Heart right ventricle (tissue), 16 donors: ENCODE data around the gene PTPRE. TPM values are rescaled to one million over a fixed set of nuclear protein-coding genes. Genes with fewer than 3 reads are reported as not detected.

Experiments used
- ATAC-seq, 8 donors: fragments of 200-7000 bp; cut with Tn5 transposase; one replicate each; pipeline ENCODE4 v1.9.1; 2020; ENCODE audit warnings: mild to moderate bottlenecking in 8 of 8, moderate library complexity in 8 of 8, moderate number of reproducible peaks in 1 of 8
- DNase-seq, 2 donors: peaks; one replicate each; pipeline ENCODE4 v3.0.0-alpha.2; 2020
- H3K27ac ChIP-seq, 10 donors: fragments of 200-600 bp; sonication (generic) in 2 of 10; one replicate each; pipeline versions ENCODE4 v1.5.0 to v1.8.0; 2020 to 2022; ENCODE audit warnings: mild to moderate bottlenecking in 3 of 10
- H3K27me3 ChIP-seq, 7 donors: fragments of 200-600 bp; one replicate each; pipeline ENCODE4 v1.8.0; 2021 to 2022; ENCODE audit warnings: mild to moderate bottlenecking in 2 of 7
- H3K36me3 ChIP-seq, 9 donors: fragments of 200-600 bp; sonication (generic) in 1 of 9; one replicate each; pipeline versions ENCODE4 v1.5.0 to v1.8.0; 2020 to 2022; ENCODE audit warnings: mild to moderate bottlenecking in 2 of 9
- H3K4me1 ChIP-seq, 9 donors: fragments of 200-600 bp; sonication (generic) in 1 of 9; one replicate each; pipeline versions ENCODE4 v1.5.0 to v1.8.0; 2020 to 2022; ENCODE audit warnings: mild to moderate bottlenecking in 4 of 9
- H3K4me3 ChIP-seq, 10 donors: fragments of 200-600 bp; sonication (generic) in 2 of 10; one replicate each; pipeline versions ENCODE4 v1.5.0 to v1.8.0; 2020 to 2022; ENCODE audit warnings: mild to moderate bottlenecking in 7 of 10, moderate library complexity in 2 of 10
- H3K9me3 ChIP-seq, 11 donors: fragments of 200-600 bp in 10 of 11; sonication (generic) in 2 of 11; one replicate each; pipeline versions ENCODE4 v1.5.0 to v1.8.0; 2013 to 2022; ENCODE audit warnings: mild to moderate bottlenecking in 2 of 11, control low read depth in 1 of 11, moderate library complexity in 1 of 11
- WGBS, 2 donors: extraction: QIAGEN DNeasy Blood & Tissue Kit; methylation state at CpG; one replicate each; pipeline ENCODE4 v1.1.7; 2013; ENCODE audit warnings: inconsistent platforms in 1 of 2; 5-methylcytosine and 5-hydroxymethylcytosine counted together
- intact Hi-C, 10 donors: fragments of 100-400 bp; cut with DNase I; formaldehyde crosslinking; loops; one replicate each; pipeline versions ENCODE4 v1.11.1 to v1.14.2; 2022
- polyA plus RNA-seq, 2 donors: library from polyadenylated mRNA; stranded (reverse); fragments of 200-250 nt; gene quantifications; one replicate each; pipeline ENCODE4 v1.2.3, GENCODE V29; 2013
- total RNA-seq, 10 donors: library from RNA; stranded (reverse); fragmentation: NEBNext Ultra II Directional in 3 of 10; extraction: Animal tissue kit (Norgen Biotek cat#: 25700) in 3 of 10; gene quantifications; one replicate each; pipeline versions ENCODE4 v1.2.1 to v1.2.4, GENCODE V29; 2021 to 2023
- TF ChIP-seq, protein P1 (sequence below), 9 donors: fragments of 200-600 bp; sonication (generic) in 2 of 9; IDR thresholded peaks; one replicate each; pipeline versions ENCODE4 v1.5.0 to v1.8.0; 2021 to 2022; ENCODE audit warnings: antibody characterized with exemption in 9 of 9, mild to moderate bottlenecking in 5 of 9, moderate library complexity in 1 of 9
- donor health status: Arrhythmogenic right ventricular cardiomyopathy.
- donor health status: ischemic (EF 13 %, LVEDD 7.1; RV severe dilation, severe dysfunction).
- donor health status: healthy with polysubstance abuse.
- donor health status: DM: no; HTN: yes; CAD: no.
- donor health status: DM: no; HTN: no; CAD: no.
- donor health status: ischemic (EF 25% LVEDD 6.9; RV normal size, moderate dysfunction).
- donor health status: ischemic (EF 25% LVEDD 5.7; RV mildly dilated, moderate dysfunction).
- donor health status: healthy.
- donor health status: DM: yes; HTN: yes; CAD: no.
- donor health status: Ischemic cardiomyopathy.
- donor health status: ischemic (EF 35%, LVEDD 5.7; RV mildly dilated, moderate dysfunction).
- donor health status: nonischemic (EF 11% LVEDD 7.7; RV severe dilation, severe dysfunction).
- donor health status: DM: yes; HTN: yes; CAD: no.
- donor health status: PGD.
- donor health status: ischemic (EF 29% LVEDD 5.4; RV normal size, mild dysfunction).
- donor health status: nonischemic (EF 23%, LVEDD 6.1; RV moderate dilation, normal function).

PTPRE gene
- total and polyA plus RNA-seq, 12 donors = 6.1 to 42.8 (median 22.1) TPM

DNA sequence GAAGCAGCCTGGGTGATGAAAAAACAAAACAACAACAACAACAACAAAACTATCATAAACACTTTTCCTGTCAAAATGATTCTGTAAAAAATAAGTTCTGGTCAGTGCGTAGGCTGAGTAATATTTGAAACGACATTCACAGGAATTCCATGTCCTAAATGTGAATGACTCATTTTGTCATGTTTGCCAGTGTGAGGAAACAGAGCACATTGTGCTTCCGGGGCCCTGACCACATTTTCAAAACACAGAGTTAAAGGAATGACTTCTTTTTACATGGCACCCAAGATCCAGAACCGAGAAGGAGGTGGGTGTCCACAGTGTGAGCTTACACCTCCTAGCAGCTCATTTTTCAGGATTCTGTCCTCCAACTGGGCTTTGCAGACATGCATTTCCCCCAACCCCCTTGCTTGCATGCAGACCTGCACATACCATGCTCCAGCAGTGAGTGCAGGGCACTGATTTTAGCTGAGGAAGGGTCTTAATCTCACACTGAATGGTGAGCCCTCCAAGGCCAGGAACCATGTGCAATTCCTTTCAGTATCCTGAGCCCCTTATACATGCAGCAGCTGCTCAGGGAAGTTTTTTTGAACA lies 17.2 kb upstream of the PTPRE start:
- intact Hi-C loops = no loop called here
- WGBS, 2 donors = 58 to 68% methylated on average over 4 of the region's 4 CpGs

DNA sequence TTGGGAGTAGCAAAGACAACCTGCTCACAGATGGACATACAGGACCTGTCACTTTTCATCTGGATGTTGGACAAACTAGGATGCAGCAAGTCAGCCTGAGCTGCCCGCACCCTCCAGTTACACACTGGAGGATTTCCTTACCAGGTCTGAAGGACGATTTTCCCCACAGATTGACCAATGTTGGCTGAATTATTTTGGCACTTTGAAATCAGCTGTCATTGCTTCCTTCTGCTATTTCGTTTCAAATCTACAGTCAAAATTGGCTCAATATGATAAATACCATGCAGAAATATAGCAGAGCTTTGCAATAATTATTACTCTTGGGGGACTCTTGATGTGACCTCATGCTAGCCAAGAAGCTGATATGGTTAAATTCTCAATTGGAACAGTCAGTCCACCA lies 16.7 kb upstream of the PTPRE start:
- Histone ChIP-seq H3K9me3 (no peaks in the 10 kb centered on the region), H3K4me3 (no peak overlapping the region), H3K27ac (peak overlapping the region in 1 of 10 donors; percentile 61), H3K4me1 (peaks cover 0 to 41% (median 10%) of the 10 kb centered on the region in 9 donors), H3K27me3 (peaks cover 0 to 6% (median 0%) of the 10 kb centered on the region in 7 donors), H3K36me3 (no peaks in the 10 kb centered on the region)
- TF ChIP-seq, protein P1, sequence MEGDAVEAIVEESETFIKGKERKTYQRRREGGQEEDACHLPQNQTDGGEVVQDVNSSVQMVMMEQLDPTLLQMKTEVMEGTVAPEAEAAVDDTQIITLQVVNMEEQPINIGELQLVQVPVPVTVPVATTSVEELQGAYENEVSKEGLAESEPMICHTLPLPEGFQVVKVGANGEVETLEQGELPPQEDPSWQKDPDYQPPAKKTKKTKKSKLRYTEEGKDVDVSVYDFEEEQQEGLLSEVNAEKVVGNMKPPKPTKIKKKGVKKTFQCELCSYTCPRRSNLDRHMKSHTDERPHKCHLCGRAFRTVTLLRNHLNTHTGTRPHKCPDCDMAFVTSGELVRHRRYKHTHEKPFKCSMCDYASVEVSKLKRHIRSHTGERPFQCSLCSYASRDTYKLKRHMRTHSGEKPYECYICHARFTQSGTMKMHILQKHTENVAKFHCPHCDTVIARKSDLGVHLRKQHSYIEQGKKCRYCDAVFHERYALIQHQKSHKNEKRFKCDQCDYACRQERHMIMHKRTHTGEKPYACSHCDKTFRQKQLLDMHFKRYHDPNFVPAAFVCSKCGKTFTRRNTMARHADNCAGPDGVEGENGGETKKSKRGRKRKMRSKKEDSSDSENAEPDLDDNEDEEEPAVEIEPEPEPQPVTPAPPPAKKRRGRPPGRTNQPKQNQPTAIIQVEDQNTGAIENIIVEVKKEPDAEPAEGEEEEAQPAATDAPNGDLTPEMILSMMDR (IDR thresholded peaks at IDR 0.05) = no peak
- no peak for ATAC-seq
- WGBS, 2 donors = 57 to 63% methylated on average over 3 of the region's 3 CpGs
- DNase-seq = no peak
- intact Hi-C loops = no loop called here

More for the DNA sequence above, 17.2 kb upstream of the PTPRE start:
- Histone ChIP-seq H3K36me3 (no peaks in the 10 kb centered on the region), H3K9me3 (no peaks in the 10 kb centered on the region), H3K27me3 (peaks cover 0 to 6% (median 0%) of the 10 kb centered on the region in 7 donors), H3K4me3 (no peak overlapping the region), H3K4me1 (peaks cover 0 to 41% (median 10%) of the 10 kb centered on the region in 9 donors), H3K27ac (peak overlapping the region in 2 of 10 donors; percentile 21 to 61)
- TF ChIP-seq, protein P1 (IDR thresholded peaks at IDR 0.05) = no peak
- DNase-seq = no peak
- ATAC-seq = peak in 4 of 8 donors; percentile 23 to 61 (median 56)

DNA sequence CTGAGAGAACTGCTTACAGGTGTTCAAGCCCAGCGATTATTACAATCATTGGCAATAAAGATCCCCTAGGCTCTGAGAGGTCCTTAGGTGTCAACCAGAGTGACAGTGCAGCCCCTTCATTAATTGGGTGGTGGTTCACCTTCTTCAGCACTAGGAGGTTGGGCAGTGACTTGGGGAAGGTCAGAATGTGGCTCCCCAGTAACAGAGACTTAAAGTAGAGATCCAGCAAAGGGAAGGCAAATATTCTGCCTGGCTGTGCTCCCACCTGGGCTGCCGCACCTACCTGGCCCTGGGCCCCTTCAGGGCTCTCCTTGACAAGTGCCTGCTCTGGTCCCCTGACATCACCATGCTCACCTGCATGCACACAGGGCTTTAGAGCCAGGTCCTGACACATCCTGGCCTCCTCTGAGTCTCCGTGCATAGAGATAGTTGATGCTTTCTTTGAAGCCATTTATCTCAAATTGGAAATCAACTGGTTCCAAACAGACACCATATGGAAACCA lies 16.0 kb upstream of the PTPRE start:
- Histone ChIP-seq H3K9me3 (no peaks in the 10 kb centered on the region), H3K27me3 (peaks cover 0 to 6% (median 0%) of the 10 kb centered on the region in 7 donors), H3K36me3 (no peaks in the 10 kb centered on the region), H3K4me1 (peaks cover 0 to 41% (median 10%) of the 10 kb centered on the region in 9 donors), H3K4me3 (no peak overlapping the region), H3K27ac (no peak overlapping the region)
- DNase-seq (no peak), ATAC-seq (no peak)
- TF ChIP-seq, protein P1 (IDR thresholded peaks at IDR 0.05) = no peak
- 87 to 92% methylated on average over 3 of the region's 3 CpGs for WGBS, 2 donors
- intact Hi-C loops = no loop called here

DNA sequence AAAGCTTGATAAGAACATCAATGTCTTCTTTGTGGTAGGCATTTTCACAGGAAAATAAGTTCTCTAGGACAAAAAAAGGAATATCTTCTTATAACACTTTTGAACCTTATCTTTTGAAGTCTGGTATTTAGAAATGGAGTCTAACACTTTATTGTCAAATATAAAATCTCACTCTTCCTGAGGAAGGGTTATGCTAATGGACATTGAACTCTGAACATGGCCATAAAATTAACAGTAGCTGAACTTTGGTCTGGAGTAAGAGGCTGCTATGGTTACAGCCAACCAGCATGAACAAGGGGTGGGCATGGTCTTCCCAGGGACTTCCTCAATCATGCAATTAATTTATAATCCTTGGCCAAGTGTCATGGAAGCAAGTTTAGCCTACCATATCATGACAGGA lies 14.2 kb upstream of the PTPRE start, which contains the start of gene CLRN3:
TSS of gene CLRN3 (minus strand) at position 199 of the 400 bp plus-strand sequence. CDS start at position 42, 157 bp downstream.
- no peak for ATAC-seq
- peaks cover 0 to 34% (median 10%) of the 10 kb centered on the region in 9 donors for H3K4me1 ChIP-seq
- no peak for DNase-seq
- H3K27ac ChIP-seq = no peak within 1 kb of the TSS
- no peaks in the 10 kb centered on the region for H3K36me3 ChIP-seq
- TF ChIP-seq, protein P1 (IDR thresholded peaks at IDR 0.05) = no peak
- H3K4me3 ChIP-seq = no peak within 1 kb of the TSS
- peaks cover 0 to 10% (median 0%) of the 10 kb centered on the region in 11 donors for H3K9me3 ChIP-seq
- intact Hi-C loops = no loop called here
- peaks cover 0 to 6% (median 0%) of the 10 kb centered on the region in 7 donors for H3K27me3 ChIP-seq
